Endothelial cell of umbilical vein (primary cell): ENCODE results near the gene DNAJB12. TPM values are rescaled to one million over a fixed set of nuclear protein-coding genes. Genes with fewer than 3 reads are reported as not detected.
"Not testable (repeated sequence)": the region's sequence is repeated elsewhere in the genome, so short reads cannot be mapped to it uniquely, and the experiment has no call there.

Experiments used
- Bru-seq: library from RNA; stranded (reverse); fragments of 400-500 nt; gene quantifications from one replicate; lab custom pipeline; 2021; lab: Mats Ljungman, UMichigan
- BruChase-seq, 2 experiments: library from RNA; stranded (reverse); fragments of 400-500 nt; gene quantifications; one replicate each; lab custom pipeline; 2021; lab: Mats Ljungman, UMichigan
- BruUV-seq: library from RNA; stranded (reverse); fragments of 400-500 nt; replicated peaks from 2 replicates; lab custom pipeline; 2021; lab: Mats Ljungman, UMichigan
- CTCF ChIA-PET: fragments of 300-600, 350-600 bp; sonication (Branson Sonifier 250); formaldehyde crosslinking; loops from one replicate; lab custom pipeline; 2021; ENCODE audit warnings: antibody characterized with exemption, inconsistent platforms; lab: Charles Lee
- POLR2A ChIA-PET: fragments of 300-600, 350-600 bp; sonication (Branson Sonifier 250); formaldehyde crosslinking; loops from one replicate; lab custom pipeline; 2021; ENCODE audit warnings: antibody characterized with exemption, inconsistent platforms; lab: Charles Lee
- DNase-seq: peaks from one replicate; pipeline ENCODE4 v3.0.0-alpha.2; 2011; ENCODE audit warnings: low read depth, low spot score
- FAIRE-seq: peaks from 2 replicates; lab custom pipeline; 2011; peaks lifted over from hg19 to GRCh38; lab: Jason Lieb, UNC
- H2AFZ ChIP-seq: 2 replicates; pipeline ENCODE4 v1.6.0; 2012; ENCODE audit warnings: low read depth, low read length, control low read depth, inconsistent platforms
- H3K27ac ChIP-seq: 2 replicates; pipeline ENCODE4 v1.5.1; 2011; ENCODE audit warnings: low read depth, mild to moderate bottlenecking, control low read depth, low read length, moderate library complexity; ENCODE audit not compliant: insufficient read depth
- H3K27me3 ChIP-seq, 2 experiments: 2 replicates each; pipeline versions ENCODE4 v1.6.0 to v1.6.1; 2011; ENCODE audit warnings: low read length in 2 of 2, mixed read lengths in 1 of 2; ENCODE audit not compliant: control insufficient read depth in 2 of 2, insufficient read depth in 2 of 2
- H3K36me3 ChIP-seq, 2 experiments: 2 replicates in 1 of 2; 3 replicates in 1 of 2; pipeline ENCODE4 v1.5.1; 2011; ENCODE audit warnings: low read length in 2 of 2, mild to moderate bottlenecking in 1 of 2, moderate library complexity in 1 of 2; ENCODE audit not compliant: control insufficient read depth in 2 of 2, insufficient read depth in 2 of 2; ENCODE audit errors: extremely low read depth in 1 of 2
- H3K4me1 ChIP-seq: 3 replicates; pipeline ENCODE4 v1.5.1; 2011; ENCODE audit warnings: mild to moderate bottlenecking, low read length; ENCODE audit not compliant: control insufficient read depth, insufficient read depth; ENCODE audit errors: extremely low read depth
- H3K4me2 ChIP-seq: 2 replicates; pipeline ENCODE4 v1.6.1; 2011; ENCODE audit warnings: low read length, control low read depth, mixed read lengths; ENCODE audit not compliant: insufficient read depth
- H3K4me3 ChIP-seq, 3 experiments: fragments of 200-600 bp in 1 of 3; sonication (generic), shearing (Covaris generic) in 1 of 3; replicated peaks in 1 of 3; 2 replicates each; pipeline ENCODE4 v1.5.1; 2011 to 2016; ENCODE audit warnings: control low read depth in 3 of 3, low read length in 3 of 3, mild to moderate bottlenecking in 2 of 3, inconsistent platforms in 1 of 3, low read depth in 1 of 3, moderate library complexity in 1 of 3; ENCODE audit not compliant: insufficient read depth in 1 of 3
- H3K79me2 ChIP-seq: 2 replicates; pipeline ENCODE4 v1.6.0; 2012; ENCODE audit warnings: low read length, inconsistent platforms; ENCODE audit not compliant: control insufficient read depth, insufficient read depth
- H3K9ac ChIP-seq: replicated peaks from 2 replicates; pipeline ENCODE3; 2011; ENCODE audit warnings: low read length, control low read depth; ENCODE audit not compliant: insufficient read depth; ENCODE audit errors: extremely low read depth
- H3K9me1 ChIP-seq: replicated peaks from 3 replicates; pipeline ENCODE4 v1.6.0; 2011; ENCODE audit warnings: mild to moderate bottlenecking, low read length; ENCODE audit not compliant: control insufficient read depth, insufficient read depth; ENCODE audit errors: extremely low read depth
- H3K9me3 ChIP-seq: replicated peaks from 2 replicates; pipeline ENCODE4 v1.5.1; 2012; ENCODE audit warnings: low read length, inconsistent platforms; ENCODE audit not compliant: control insufficient read depth, insufficient read depth
- H4K20me1 ChIP-seq: replicated peaks from 2 replicates; pipeline ENCODE3; 2011; ENCODE audit warnings: mild to moderate bottlenecking, low read length; ENCODE audit not compliant: control insufficient read depth, insufficient read depth; ENCODE audit errors: extremely low read depth
- CTCF ChIP-seq, 2 donors: IDR thresholded peaks; 1 replicate in 1 of 2; 2 replicates in 1 of 2; pipeline ENCODE4 v1.5.1; 2011; ENCODE audit warnings: low read length in 2 of 2, mild to moderate bottlenecking in 2 of 2, moderate library complexity in 2 of 2, control low read depth in 1 of 2, inconsistent platforms in 1 of 2, low read depth in 1 of 2; ENCODE audit not compliant: insufficient read depth in 1 of 2; ENCODE audit errors: extremely low read depth in 1 of 2
- EZH2 ChIP-seq: IDR thresholded peaks from 2 replicates; pipeline ENCODE4 v1.6.1; 2012; ENCODE audit warnings: borderline replicate concordance, low read depth, mild to moderate bottlenecking, moderate library complexity, low read length, inconsistent platforms; ENCODE audit not compliant: severe bottlenecking
- FOS ChIP-seq: IDR thresholded peaks from 2 replicates; pipeline ENCODE4 v1.6.1; 2011; ENCODE audit warnings: mild to moderate bottlenecking, low read length, moderate library complexity, borderline replicate concordance; ENCODE audit not compliant: insufficient read depth
- GATA2 ChIP-seq: IDR thresholded peaks from 2 replicates; pipeline ENCODE4 v1.7.0; 2011; ENCODE audit warnings: low read depth, mild to moderate bottlenecking, moderate library complexity, mixed read lengths, low read length; ENCODE audit not compliant: insufficient read length, insufficient read depth
- JUN ChIP-seq: IDR thresholded peaks from 2 replicates; pipeline ENCODE4 v1.6.1; 2011; ENCODE audit warnings: borderline replicate concordance, low read depth; ENCODE audit not compliant: insufficient read length, insufficient read depth
- MAX ChIP-seq: IDR thresholded peaks from 2 replicates; pipeline ENCODE4 v1.6.1; 2011; ENCODE audit not compliant: insufficient read depth, insufficient read length
- MYC ChIP-seq: IDR thresholded peaks from one replicate; pipeline ENCODE4 v1.6.1; 2011; ENCODE audit warnings: mild to moderate bottlenecking, low read depth, low read length
- POLR2A ChIP-seq: IDR thresholded peaks from 2 replicates; pipeline ENCODE4 v1.6.1; 2012; ENCODE audit warnings: low read depth, mild to moderate bottlenecking, control low read depth, low read length
- POLR2AphosphoS5 ChIP-seq: IDR thresholded peaks from 2 replicates; pipeline ENCODE4 v1.6.1; 2012; ENCODE audit warnings: low read depth, mild to moderate bottlenecking, control low read depth, low read length, moderate library complexity; ENCODE audit not compliant: insufficient read depth
- dilution Hi-C: fragments of 300-500 bp; cut with MboI; formaldehyde crosslinking; loops from one replicate; pipeline ENCODE4 v1.15.0; 2019; ENCODE audit warnings: low sequenced_read_pairs; ENCODE audit not compliant: extremely low pct_ligation_motif_present
- intact Hi-C: fragments of 100-400 bp; cut with micrococcal nuclease; formaldehyde crosslinking; loops from one replicate; pipeline ENCODE4 v1.10.0; 2022
- long read RNA-seq: library from polyadenylated mRNA; stranded (forward); transcript quantifications from one replicate; pipeline ENCODE4 v2.0.0, GENCODE V29; 2021
- polyA minus RNA-seq, 3 experiments: library from RNA; depleted of rRNA, polyadenylated mRNA; stranded (reverse); fragments of >200 nt; gene quantifications; 1 replicate in 1 of 3; 2 replicates in 2 of 3; pipeline ENCODE4 v1.2.3, GENCODE V29; 2011
- polyA plus RNA-seq, 4 experiments: library from polyadenylated mRNA; depleted of rRNA in 3 of 4; stranded (reverse) in 3 of 4; unstranded in 1 of 4; fragments of >200 nt; gene quantifications; 2 replicates each; pipeline versions ENCODE4 v1.2.1 to v1.2.3, GENCODE V29; 2011 to 2012; ENCODE audit warnings: missing spikeins in 1 of 4
- total RNA-seq: library from RNA; stranded (reverse); gene quantifications from 2 replicates; pipeline ENCODE4 v1.2.3, GENCODE V29; 2021

DNAJB12 gene
- total RNA-seq (44.2 and 45.2 TPM in 2 replicates), polyA plus RNA-seq (25.0 and 27.2 TPM in 2 replicates), polyA minus RNA-seq (25.7 and 28.2 TPM in 2 replicates), Bru-seq, nascent RNA (percentile 77 among the genes with signal in this experiment), BruChase-seq, experiment 1, labeled RNA remaining after a 6-hour chase (percentile 86 among the genes with signal in this experiment), BruChase-seq, experiment 2, labeled RNA remaining after a 2-hour chase (percentile 81 among the genes with signal in this experiment)
- polyA plus RNA-seq (2011; cell fraction: cytosol; rRNA removed), result 28.7 and 29.4 TPM in 2 replicates
- polyA plus RNA-seq (2011; cell fraction: nucleus; rRNA removed), result 47.2 and 50.5 TPM in 2 replicates
- 23.5 and 23.7 TPM in 2 replicates for polyA plus RNA-seq (2012)
- polyA minus RNA-seq (2011; cell fraction: cytosol; rRNA and poly(A)+ RNA removed), result 20.3 TPM
- polyA minus RNA-seq (2011; cell fraction: nucleus; rRNA and poly(A)+ RNA removed), result 30.6 and 33.3 TPM in 2 replicates
- long read RNA-seq, full-length matches to known transcripts, result 69 of 121 reads
- long read RNA-seq, partial matches to known transcripts, result 14 of 121 reads
- long read RNA-seq, other reads (novel, unspliced or antisense), result 38 of 121 reads

- H3K9ac ChIP-seq, result peak within 1 kb of the TSS; percentile 97
- BruUV-seq, result TSS peak; percentile 66
- peak; percentile 97 for FAIRE-seq
- dilution Hi-C loops (no loop called here), intact Hi-C loops (loop anchor here (1.0 kb wide), 1 partner anchor 10 kb away; no protein-coding TSS in a partner anchor)
- DNase-seq, result peak; percentile 95
- no peaks in the 10 kb centered on the region for H3K27me3 ChIP-seq
- H3K4me3 ChIP-seq, result peak within 1 kb of the TSS; percentile 66 to 80 (median 69)
- H4K20me1 ChIP-seq, result no peaks in the 10 kb centered on the region
- peak within 1 kb of the TSS; percentile 85 for H3K4me2 ChIP-seq
- no peaks in the 10 kb centered on the region for H3K9me3 ChIP-seq
- TF ChIP-seq POLR2AphosphoS5 (peak; percentile 37), CTCF (IDR thresholded peaks at IDR 0.05; ENCODE audit: extremely low read depth in 1 of 2, insufficient read depth in 1 of 2, low read depth in 1 of 2, low read length in 2 of 2) (no peak), EZH2 (no peak), POLR2A (peak; percentile 71), FOS (no peak), MAX (peak; percentile 64), MYC (no peak), JUN (no peak), GATA2 (no peak)
- peaks cover 0 to 8% of the 10 kb centered on the region in 2 experiments for H3K36me3 ChIP-seq
- H3K4me1 ChIP-seq, result peaks cover 14% of the 10 kb centered on the region
- no peaks in the 10 kb centered on the region for H3K9me1 ChIP-seq
- ChIA-PET CTCF (interaction anchor here (0.8 to 1.2 kb wide), 5 partner anchors 10 to 522 kb away, joined by 3 to 4 read pairs (median 3); no protein-coding TSS in a partner anchor), POLR2A (interaction anchor here (1.5 kb wide), 1 partner anchor 10 kb away, joined by 3 read pairs; no protein-coding TSS in a partner anchor)
- peak within 1 kb of the TSS; percentile 90 for H2AFZ ChIP-seq
- H3K27ac ChIP-seq, result peak within 1 kb of the TSS; percentile 89
- peaks cover 40% of the 10 kb centered on the region for H3K79me2 ChIP-seq
Measured at GRCh38 chr10:72354356-72355213, at the start of gene DNAJB12. TSS of gene DNAJB12 (minus strand) at chr10:72354919. CDS start at chr10:72354897, 22 bp downstream.

- H3K4me1 ChIP-seq, H3K36me3 ChIP-seq, H4K20me1 ChIP-seq, H3K4me2 ChIP-seq, H3K9me3 ChIP-seq, H2AFZ ChIP-seq, FAIRE-seq, H3K9ac ChIP-seq, H3K4me3 ChIP-seq, H3K27me3 ChIP-seq, H3K9me1 ChIP-seq, dilution Hi-C loops, POLR2A ChIA-PET, BruUV-seq, DNase-seq, H3K27ac ChIP-seq, intact Hi-C loops, H3K79me2 ChIP-seq: not testable (repeated sequence)
- CTCF ChIA-PET, result interaction anchor here (1.1 kb wide), 1 partner anchor 13 kb away, joined by 3 read pairs; no protein-coding TSS in a partner anchor
Measured at GRCh38 chr10:72395581-72395980, 40.9 kb upstream of the DNAJB12 start.
